Measurements from ENCODE around the gene VWA1.
"Not testable (repeated sequence)": the region's sequence is repeated elsewhere in the genome, so short reads cannot be mapped to it uniquely, and the experiment has no call there.

The VWA1 gene

DNA sequence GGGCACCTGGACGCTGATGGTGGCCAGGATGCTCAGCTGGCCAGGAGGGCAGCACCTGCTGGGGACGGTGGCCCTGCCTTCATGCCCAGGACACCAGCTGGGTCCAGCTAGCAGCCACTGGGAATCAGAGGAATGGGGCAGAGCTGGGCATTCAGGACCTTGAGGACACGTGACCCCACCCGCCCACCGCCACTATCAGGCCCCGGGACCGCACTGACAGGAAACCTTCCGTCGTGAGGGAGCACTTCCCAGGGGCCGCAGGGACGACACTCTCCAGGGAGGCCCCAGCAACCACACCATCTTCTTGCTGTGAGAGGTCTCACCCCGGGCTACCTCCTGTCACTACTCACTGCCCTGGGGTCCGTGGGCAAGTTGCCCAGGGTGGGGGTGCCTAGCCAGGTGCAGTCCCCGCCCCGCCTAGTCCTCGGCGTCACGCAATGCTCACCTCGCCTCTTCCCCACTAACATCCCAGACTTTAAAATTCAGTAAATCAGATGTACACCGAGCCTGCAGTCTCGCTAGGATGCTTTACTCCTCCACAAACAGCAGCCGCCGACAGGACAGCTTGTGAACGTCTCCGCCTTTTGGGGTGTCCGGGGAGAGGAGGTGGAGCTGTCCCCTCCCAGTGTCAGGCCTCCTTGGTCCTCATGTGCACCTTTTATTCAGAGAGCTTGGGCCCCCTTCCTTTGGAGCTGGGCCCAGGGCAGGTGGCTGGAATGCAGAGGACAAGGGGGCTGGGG is 4.9 kb downstream of the VWA1 start:
- TF ChIP-seq, protein P1, sequence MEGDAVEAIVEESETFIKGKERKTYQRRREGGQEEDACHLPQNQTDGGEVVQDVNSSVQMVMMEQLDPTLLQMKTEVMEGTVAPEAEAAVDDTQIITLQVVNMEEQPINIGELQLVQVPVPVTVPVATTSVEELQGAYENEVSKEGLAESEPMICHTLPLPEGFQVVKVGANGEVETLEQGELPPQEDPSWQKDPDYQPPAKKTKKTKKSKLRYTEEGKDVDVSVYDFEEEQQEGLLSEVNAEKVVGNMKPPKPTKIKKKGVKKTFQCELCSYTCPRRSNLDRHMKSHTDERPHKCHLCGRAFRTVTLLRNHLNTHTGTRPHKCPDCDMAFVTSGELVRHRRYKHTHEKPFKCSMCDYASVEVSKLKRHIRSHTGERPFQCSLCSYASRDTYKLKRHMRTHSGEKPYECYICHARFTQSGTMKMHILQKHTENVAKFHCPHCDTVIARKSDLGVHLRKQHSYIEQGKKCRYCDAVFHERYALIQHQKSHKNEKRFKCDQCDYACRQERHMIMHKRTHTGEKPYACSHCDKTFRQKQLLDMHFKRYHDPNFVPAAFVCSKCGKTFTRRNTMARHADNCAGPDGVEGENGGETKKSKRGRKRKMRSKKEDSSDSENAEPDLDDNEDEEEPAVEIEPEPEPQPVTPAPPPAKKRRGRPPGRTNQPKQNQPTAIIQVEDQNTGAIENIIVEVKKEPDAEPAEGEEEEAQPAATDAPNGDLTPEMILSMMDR (conservative IDR thresholded peaks at IDR 0.05; ENCODE audit: low read depth, low read length): no peak
- no peak overlapping the region for H3K4me3 ChIP-seq (ENCODE audit: low read length)
- no peak for DNase-seq (ENCODE audit: low read depth)

DNA sequence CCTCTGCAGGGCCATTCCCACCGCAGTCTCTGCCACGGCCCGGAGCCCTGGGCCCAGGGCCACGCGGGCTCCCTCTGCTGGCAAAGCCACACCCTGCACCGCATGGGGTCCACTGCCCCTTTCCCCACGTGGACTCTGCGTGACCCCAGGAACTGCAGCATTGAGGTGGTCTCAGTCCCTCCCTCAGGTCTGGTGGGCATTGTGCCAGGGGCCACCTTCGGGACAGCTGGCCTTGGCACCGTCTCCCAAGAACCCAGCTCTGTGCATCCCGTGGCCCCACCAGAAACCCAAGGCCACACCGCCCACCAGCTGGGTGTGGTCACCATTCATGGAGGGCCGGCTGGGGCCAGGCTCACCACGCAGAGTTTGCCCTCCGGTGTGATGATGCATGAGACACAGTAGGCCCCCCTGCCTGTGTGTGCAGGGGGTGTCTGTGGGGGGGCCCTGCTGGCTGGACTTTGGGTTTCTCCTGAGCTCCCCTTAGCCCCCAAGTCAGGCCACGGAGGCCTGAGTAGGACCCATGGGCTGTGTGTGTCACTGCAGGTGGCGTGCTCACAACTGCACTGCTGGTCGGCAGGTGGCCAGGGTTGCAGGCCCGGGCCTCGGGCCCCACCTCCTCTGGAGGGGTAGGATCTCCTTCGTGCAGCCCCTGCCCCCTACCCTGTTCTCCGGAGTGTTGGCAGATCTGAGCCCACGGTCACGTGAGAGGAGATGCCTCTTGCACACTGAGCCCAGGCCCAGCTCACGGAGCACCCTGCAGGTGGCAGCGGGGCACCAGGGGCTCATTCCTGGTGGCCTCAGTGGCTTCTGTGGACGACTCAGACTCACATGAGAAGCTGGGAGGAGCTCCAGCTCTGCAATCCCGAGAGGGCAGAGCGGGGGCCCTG is 5.8 kb downstream of the VWA1 start:
- no peak for DNase-seq (ENCODE audit: low read depth)
- TF ChIP-seq, protein P1 (conservative IDR thresholded peaks at IDR 0.05; ENCODE audit: low read depth, low read length): peak; percentile 96
- no peak overlapping the region for H3K4me3 ChIP-seq (ENCODE audit: low read length)

DNA sequence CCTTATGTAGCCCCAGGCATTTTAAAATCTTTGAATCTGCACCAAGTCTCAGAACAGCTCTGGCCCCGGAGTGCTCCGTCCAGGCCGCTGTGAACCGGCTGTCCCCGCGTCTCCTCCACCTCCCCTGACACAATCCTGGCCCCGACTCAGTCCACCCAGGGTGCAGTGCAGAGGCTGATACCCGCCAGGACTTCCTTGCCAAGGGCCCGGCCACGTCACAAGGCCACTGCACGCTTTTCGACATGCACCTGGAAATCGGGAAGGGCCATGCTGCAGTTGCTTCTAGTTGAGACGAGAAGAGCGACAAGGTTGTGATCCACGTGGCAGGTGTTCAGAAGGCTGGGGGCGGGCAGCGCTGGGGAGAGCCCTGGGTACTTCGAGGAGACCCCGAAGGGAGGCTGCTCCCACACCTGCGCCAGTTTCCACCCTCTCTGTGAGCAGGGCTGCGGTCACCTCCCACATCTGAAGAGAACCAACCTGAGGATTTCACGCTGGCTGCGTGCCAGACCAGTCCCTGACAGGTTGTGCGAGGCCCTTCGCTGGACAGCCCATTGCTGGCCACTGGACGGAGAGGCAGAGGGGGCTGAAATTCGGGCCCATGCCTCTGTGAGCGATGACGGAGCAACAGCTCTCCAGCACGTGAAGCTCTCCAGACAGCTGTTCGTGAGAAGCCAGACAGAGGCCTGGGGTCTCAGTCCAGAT is 6.7 kb downstream of the VWA1 start:
- DNase-seq (ENCODE audit: low read depth): no peak
- H3K4me3 ChIP-seq (ENCODE audit: low read length): no peak overlapping the region
- TF ChIP-seq, protein P1 (conservative IDR thresholded peaks at IDR 0.05; ENCODE audit: low read depth, low read length): no peak

DNA sequence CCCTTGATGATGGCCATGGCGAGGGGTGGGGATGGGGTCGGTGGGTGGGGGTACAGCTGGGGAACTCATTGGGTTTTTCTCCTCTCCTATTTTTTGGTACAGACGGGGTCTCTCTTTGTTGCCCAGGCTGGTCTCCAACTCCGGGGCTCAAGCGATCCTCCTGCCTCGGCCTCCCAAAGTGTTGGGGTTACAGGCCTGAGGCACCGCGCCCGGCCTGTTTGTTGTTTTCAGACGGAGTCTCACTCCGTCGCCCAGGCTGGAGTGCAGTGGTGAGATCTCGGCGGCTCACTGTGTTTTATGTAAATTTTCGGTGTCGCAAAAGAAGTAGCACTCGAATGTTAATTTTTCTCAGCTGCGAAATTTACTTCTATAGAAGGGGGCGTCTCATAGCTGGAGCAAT is 11.1 kb downstream of the VWA1 start:
- not testable (repeated sequence) for H3K4me3 ChIP-seq (ENCODE audit: low read length); DNase-seq (ENCODE audit: low read depth)

DNA sequence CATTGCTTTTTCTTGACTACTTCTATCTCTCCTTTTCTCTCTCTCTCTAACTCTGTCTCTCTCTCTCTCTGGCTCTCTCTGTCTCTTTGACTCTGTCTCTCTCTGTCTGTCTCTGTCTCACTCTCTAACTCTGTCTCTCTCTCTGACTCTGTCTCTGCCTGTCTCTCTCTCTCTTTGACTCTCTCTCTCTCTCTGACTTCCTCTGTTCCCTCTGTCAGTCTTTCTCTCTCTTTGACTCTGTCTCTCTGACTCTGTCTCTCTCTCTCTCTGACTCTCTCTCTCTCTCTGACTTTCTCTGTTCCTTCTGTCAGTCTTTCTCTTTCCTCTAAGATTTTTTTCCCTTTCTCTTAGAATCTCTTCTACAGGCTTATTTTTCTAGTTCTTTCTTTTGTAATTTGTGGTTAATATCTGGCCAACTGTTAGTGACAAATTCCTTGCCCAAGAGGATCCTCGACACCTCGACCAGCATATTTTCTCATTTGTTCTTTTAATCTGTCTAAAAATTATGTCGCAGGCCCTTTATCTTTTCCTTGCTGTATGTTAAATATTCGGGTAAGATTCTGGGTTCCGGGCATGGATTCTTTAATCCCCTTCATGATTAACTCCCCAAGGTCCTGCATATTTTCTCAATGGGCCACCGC is 13.7 kb downstream of the VWA1 start, which contains the start of gene ATAD3C:
ATAD3C (plus strand) TSS at position 591 of the 641 bp plus-strand sequence. CDS start 995 bp downstream, outside the sequence.
- H3K4me3 ChIP-seq (ENCODE audit: low read length): no peak within 1 kb of the TSS
- no peak for DNase-seq (ENCODE audit: low read depth)
- TF ChIP-seq, protein P1 (conservative IDR thresholded peaks at IDR 0.05; ENCODE audit: low read depth, low read length): no peak

DNA sequence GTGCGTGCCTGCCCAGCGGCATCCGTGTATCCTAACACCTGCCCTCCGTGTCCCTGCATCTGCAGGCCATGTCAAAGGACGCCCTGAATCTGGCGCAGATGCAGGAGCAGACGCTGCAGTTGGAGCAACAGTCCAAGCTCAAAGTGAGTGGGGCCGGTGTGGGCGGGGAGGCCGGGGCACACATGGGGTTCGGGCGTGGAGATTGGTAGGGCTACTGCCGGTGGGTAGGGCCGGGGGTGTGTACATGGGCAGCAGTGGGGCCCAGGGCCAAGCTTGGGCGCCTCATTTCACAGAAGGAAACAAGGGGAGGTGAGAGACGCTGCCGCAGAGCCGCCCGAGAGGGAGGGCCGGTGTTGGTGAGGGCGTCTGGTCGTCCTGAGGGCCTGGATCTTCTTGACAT is 15.1 kb downstream of the VWA1 start:
- not testable (repeated sequence) for DNase-seq (ENCODE audit: low read depth); H3K4me3 ChIP-seq (ENCODE audit: low read length)

DNA sequence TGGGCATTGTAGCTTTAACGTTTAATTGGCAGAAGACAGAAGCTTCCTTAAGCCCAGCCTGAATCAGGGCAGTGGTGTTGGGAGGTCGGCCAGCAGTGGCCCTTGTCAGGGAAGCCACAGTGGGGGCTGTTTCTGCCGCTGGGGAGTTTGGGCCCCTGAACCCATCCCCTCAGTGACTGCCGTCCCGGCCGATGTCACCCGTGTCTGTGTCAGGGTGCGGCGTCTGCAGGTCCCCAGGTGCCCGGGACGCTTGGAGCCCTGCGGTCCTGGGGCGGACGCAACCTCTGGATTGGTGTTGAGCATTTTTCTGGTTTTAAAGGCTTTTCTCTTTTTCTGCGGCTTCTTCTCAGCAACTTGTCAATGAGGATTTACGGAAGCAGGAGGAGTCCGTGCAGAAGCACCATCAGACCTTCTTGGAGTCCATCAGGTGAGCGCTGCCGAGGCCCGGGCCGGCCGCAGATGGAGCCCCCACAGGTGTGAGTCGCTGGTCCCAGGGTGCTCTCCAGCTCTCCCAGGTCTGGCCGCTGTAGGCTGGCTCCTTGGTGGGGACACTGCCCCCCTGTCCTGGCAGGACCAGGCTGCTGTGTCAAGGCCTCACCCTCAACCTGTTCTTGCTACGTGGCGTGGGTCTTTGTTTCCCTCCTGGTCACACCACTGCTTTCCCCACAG is 16.3 kb downstream of the VWA1 start:
- TF ChIP-seq, protein P1 (conservative IDR thresholded peaks at IDR 0.05; ENCODE audit: low read depth, low read length): no peak
- H3K4me3 ChIP-seq (ENCODE audit: low read length): no peak overlapping the region

DNA sequence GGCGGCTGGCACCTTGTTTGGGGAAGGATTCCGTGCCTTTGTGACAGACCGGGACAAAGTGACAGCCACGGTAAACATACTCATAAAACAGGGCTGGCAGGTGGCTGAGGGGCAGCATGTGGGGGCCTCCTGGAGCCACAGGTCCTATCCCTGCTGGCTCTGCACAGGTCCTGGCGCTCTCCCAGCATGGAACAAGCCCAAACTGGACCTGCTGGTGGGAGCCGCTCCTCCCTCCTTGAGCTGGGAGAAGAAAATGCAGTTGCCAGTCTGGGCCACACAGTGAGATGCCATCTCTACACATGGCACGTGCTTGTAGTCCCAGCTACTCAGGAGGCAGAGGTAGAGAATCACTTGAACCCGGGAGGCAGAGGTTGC is 16.9 kb downstream of the VWA1 start:
- not testable (repeated sequence) for H3K4me3 ChIP-seq (ENCODE audit: low read length); DNase-seq (ENCODE audit: low read depth)

More for the DNA sequence above, 16.3 kb downstream of the VWA1 start:
- no peak for DNase-seq (ENCODE audit: low read depth)
